Transverse colon (tissue), 4 donors: ENCODE results near the gene ULK4. TPM values are rescaled to one million over a fixed set of nuclear protein-coding genes. Genes with fewer than 3 reads are reported as not detected.

ENCODE experiments used
- DNase-seq: peaks from one replicate; pipeline ENCODE4 v3.0.0-alpha.2; 2019
- H3K27ac ChIP-seq, 4 donors: fragments of 200-600 bp; sonication (generic); 2 replicates each; pipeline ENCODE4 v1.5.1; 2016 to 2018; ENCODE audit warnings: inconsistent platforms in 4 of 4
- H3K27me3 ChIP-seq: fragments of 200-600 bp; sonication (generic); 2 replicates; pipeline ENCODE4 v1.5.1; 2017; ENCODE audit warnings: inconsistent platforms
- H3K36me3 ChIP-seq, 4 donors: fragments of 200-600 bp; sonication (generic); 2 replicates each; pipeline ENCODE4 v1.5.1; 2017 to 2019; ENCODE audit warnings: inconsistent platforms in 4 of 4
- H3K4me1 ChIP-seq, 4 donors: fragments of 200-600 bp; sonication (generic); 2 replicates each; pipeline ENCODE4 v1.5.1; 2017 to 2020; ENCODE audit warnings: inconsistent platforms in 4 of 4
- H3K4me3 ChIP-seq, 4 donors: fragments of 200-600 bp; sonication (generic); 1 replicate in 1 of 4; 2 replicates in 3 of 4; pipeline versions ENCODE4 v1.5.1 to v1.6.1; 2017 to 2019; ENCODE audit warnings: inconsistent platforms in 4 of 4
- H3K9me3 ChIP-seq, 2 donors: fragments of 200-600 bp; sonication (generic); 2 replicates each; pipeline ENCODE4 v1.5.1; 2017 to 2019; ENCODE audit warnings: inconsistent platforms in 2 of 2
- CTCF ChIP-seq, 5 experiments: fragments of 200-600 bp in 3 of 5; fragments of 450-650 bp in 2 of 5; sonication (generic) in 3 of 5; IDR thresholded peaks; 1 replicate in 2 of 5; 2 replicates in 3 of 5; pipeline ENCODE4 v1.5.1; 2016 to 2017; ENCODE audit warnings: antibody characterized with exemption in 5 of 5, inconsistent platforms in 3 of 5, mild to moderate bottlenecking in 2 of 5, moderate library complexity in 1 of 5
- EP300 ChIP-seq: sonication (generic); formaldehyde crosslinking; IDR thresholded peaks from one replicate; pipeline ENCODE4 v1.6.1; 2017; ENCODE audit warnings: antibody characterized with exemption, low read depth
- POLR2A ChIP-seq: fragments of 450-650 bp; IDR thresholded peaks from one replicate; pipeline ENCODE4 v1.6.1; 2016; ENCODE audit warnings: antibody characterized with exemption, mild to moderate bottlenecking, moderate library complexity
- POLR2AphosphoS5 ChIP-seq, 3 donors: sonication (generic); formaldehyde crosslinking; IDR thresholded peaks; one replicate each; pipeline ENCODE4 v1.6.1; 2016; ENCODE audit warnings: antibody characterized with exemption in 3 of 3
- WGBS, 2 donors: methylation state at CpG; one replicate each; pipeline ENCODE4 v1.1.5; 2018; ENCODE audit warnings: low coverage in 1 of 2; 5-methylcytosine and 5-hydroxymethylcytosine counted together
- in situ Hi-C, 4 donors: fragments of 200-750 bp; cut with MboI; loops; one replicate each; pipeline versions ENCODE4 v1.15.0 to v1.15.1; 2017; ENCODE audit warnings: low sequenced_read_pairs in 3 of 4, low pct_ligation_motif_present in 1 of 4, low pct_unique_long_range_greater_than_20kb in 1 of 4
- intact Hi-C: fragments of 100-400 bp; cut with DNase I; formaldehyde crosslinking; loops from one replicate; pipeline ENCODE4 v1.15.1; 2023; ENCODE audit warnings: low total_unique reads
- total RNA-seq, 4 donors: library from RNA; depleted of rRNA; stranded (reverse); fragments of >200 nt; gene quantifications; one replicate each; pipeline ENCODE4 v1.1.0, GENCODE V29; 2016

Gene ULK4
- total RNA-seq, 4 donors from 2014 or later: 4.1 to 19.2 (median 11.7) TPM

DNA sequence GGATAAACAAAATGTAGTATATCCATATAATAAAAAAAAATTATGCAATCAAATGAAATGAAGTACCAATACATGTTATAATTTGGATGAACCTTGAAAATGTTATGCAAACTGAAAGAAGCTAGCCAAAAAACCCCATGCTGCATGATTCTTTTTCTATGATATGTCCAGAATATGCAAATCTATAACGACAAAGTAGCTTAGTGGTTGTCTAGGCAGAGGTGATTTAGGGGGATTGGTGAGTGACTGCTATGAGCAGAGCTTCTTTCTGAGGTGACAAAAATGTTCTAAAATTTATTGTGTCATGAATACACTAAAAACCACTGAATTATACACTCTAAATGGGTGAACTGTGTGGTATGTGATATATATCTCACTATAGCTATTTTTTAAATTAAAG, 438.0 kb downstream of the ULK4 start:
- H3K9me3 ChIP-seq: no peaks in the 10 kb centered on the region
- no peak overlapping the region for H3K27ac ChIP-seq
- TF ChIP-seq POLR2A (no peak), POLR2AphosphoS5 (IDR thresholded peaks at IDR 0.05) (no peak), EP300 (no peak), CTCF (IDR thresholded peaks at IDR 0.05) (no peak)
- in situ Hi-C loops (no loop called here), intact Hi-C loops (no loop called here)
- no peaks in the 10 kb centered on the region for H3K4me1 ChIP-seq
- WGBS, 2 donors: 81 to 100% methylated on average over 1 of the region's 1 CpG
- H3K4me3 ChIP-seq: no peak overlapping the region
- no peak for DNase-seq
- H3K36me3 ChIP-seq: no peaks in the 10 kb centered on the region
- H3K27me3 ChIP-seq: no peaks in the 10 kb centered on the region

DNA sequence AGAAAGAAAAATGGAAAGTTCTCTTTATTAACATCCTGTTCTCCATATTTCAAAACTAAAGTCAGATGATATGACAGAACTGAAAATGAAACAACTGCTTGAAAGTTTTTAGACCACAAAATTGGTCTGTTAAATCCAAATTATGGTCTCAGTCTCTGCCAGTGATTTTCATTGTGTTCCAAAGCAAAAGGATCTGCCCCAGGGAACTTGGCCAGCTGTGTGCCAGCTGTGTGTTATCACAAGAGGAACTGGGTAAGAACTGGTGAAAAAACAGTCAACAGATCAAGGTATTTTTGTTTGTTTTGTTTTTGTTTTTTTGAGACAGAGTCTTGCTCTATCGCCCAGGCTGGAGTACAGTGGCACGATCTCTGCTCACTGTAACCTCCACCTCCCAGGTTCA, 439.3 kb downstream of the ULK4 start:
- in situ Hi-C loops: no loop called here
- Histone ChIP-seq H3K4me3 (no peak overlapping the region), H3K27me3 (no peaks in the 10 kb centered on the region), H3K9me3 (no peaks in the 10 kb centered on the region), H3K27ac (no peak overlapping the region), H3K4me1 (no peaks in the 10 kb centered on the region), H3K36me3 (no peaks in the 10 kb centered on the region)
- intact Hi-C loops: no loop called here
- DNase-seq: no peak
- TF ChIP-seq EP300 (no peak), CTCF (IDR thresholded peaks at IDR 0.05) (no peak), POLR2A (no peak), POLR2AphosphoS5 (IDR thresholded peaks at IDR 0.05) (no peak)
- WGBS, 2 donors: 56% methylated on average over 2 of the region's 2 CpGs; no CpG with 5 or more reads in 1 of the 2 donors

GRCh38 chr3:41521010-41521655, 440.8 kb downstream of the ULK4 start:
- H3K4me1 ChIP-seq: no peaks in the 10 kb centered on the region
- no peak for DNase-seq
- no peak overlapping the region for H3K4me3 ChIP-seq
- H3K36me3 ChIP-seq: no peaks in the 10 kb centered on the region
- no peak overlapping the region for H3K27ac ChIP-seq
- in situ Hi-C loops (no loop called here), intact Hi-C loops (no loop called here)
- no peaks in the 10 kb centered on the region for H3K9me3 ChIP-seq
- WGBS, 2 donors: 80 to 86% methylated on average over 1 of the region's 1 CpG
- TF ChIP-seq EP300 (no peak), POLR2AphosphoS5 (IDR thresholded peaks at IDR 0.05) (no peak), POLR2A (no peak), CTCF (IDR thresholded peaks at IDR 0.05) (no peak)
- no peaks in the 10 kb centered on the region for H3K27me3 ChIP-seq

- no peak for DNase-seq
- Histone ChIP-seq H3K4me1 (no peaks in the 10 kb centered on the region), H3K9me3 (no peaks in the 10 kb centered on the region), H3K4me3 (no peak overlapping the region), H3K36me3 (no peaks in the 10 kb centered on the region), H3K27me3 (no peaks in the 10 kb centered on the region), H3K27ac (no peak overlapping the region)
- intact Hi-C loops (no loop called here), in situ Hi-C loops (no loop called here)
- WGBS, 2 donors: 81 to 94% methylated on average over 2 of the region's 2 CpGs
- TF ChIP-seq POLR2AphosphoS5 (IDR thresholded peaks at IDR 0.05) (no peak), POLR2A (no peak), EP300 (no peak), CTCF (IDR thresholded peaks at IDR 0.05) (no peak)
Observed at GRCh38 chr3:41519746-41520145, 442.2 kb downstream of the ULK4 start.
